ENCODE data around the gene PLCD3. TPM values are rescaled to one million over a fixed set of nuclear protein-coding genes. Genes with fewer than 3 reads are reported as not detected.

PLCD3 gene
- total RNA-seq, 1 donor from 2014 or later: 187 TPM

GRCh38 chr17:45149669-45150664 is 17.7 kb upstream of the PLCD3 start:
- peak; percentile 63 for DNase-seq (ENCODE audit: low read depth)

- peak; percentile 95 for DNase-seq (ENCODE audit: low read depth)
Measured at GRCh38 chr17:45149037-45149668, 16.8 kb upstream of the PLCD3 start.

- peak; percentile 100 for DNase-seq (ENCODE audit: low read depth)
Measured at GRCh38 chr17:45148183-45149036, 16.1 kb upstream of the PLCD3 start, which contains the start of gene HEXIM1. HEXIM1 (plus strand) TSS chr17:45148475; CDS start chr17:45149191, 716 bp downstream.

GRCh38 chr17:45147581-45148182 is 15.4 kb upstream of the PLCD3 start:
- peak; percentile 94 for DNase-seq (ENCODE audit: low read depth)

GRCh38 chr17:45146890-45147580 is 14.7 kb upstream of the PLCD3 start:
- DNase-seq (ENCODE audit: low read depth): peak; percentile 83

GRCh38 chr17:45146592-45146889 is 14.2 kb upstream of the PLCD3 start:
- DNase-seq (ENCODE audit: low read depth): no peak

- no peak for DNase-seq (ENCODE audit: low read depth)
Measured at GRCh38 chr17:45146166-45146565, 13.9 kb upstream of the PLCD3 start.

GRCh38 chr17:45145035-45145389 is 12.7 kb upstream of the PLCD3 start:
- no peak for DNase-seq (ENCODE audit: low read depth)

GRCh38 chr17:45144199-45145034 is 12.1 kb upstream of the PLCD3 start:
- DNase-seq (ENCODE audit: low read depth): no peak

GRCh38 chr17:45143767-45144198 is 11.5 kb upstream of the PLCD3 start:
- no peak for DNase-seq (ENCODE audit: low read depth)

- no peak for DNase-seq (ENCODE audit: low read depth)
Measured at GRCh38 chr17:45143094-45143670, 10.9 kb upstream of the PLCD3 start.

- DNase-seq (ENCODE audit: low read depth): no peak
Measured at GRCh38 chr17:45139533-45139920, 7.2 kb upstream of the PLCD3 start.

- no peak for DNase-seq (ENCODE audit: low read depth)
Measured at GRCh38 chr17:45138911-45139532, 6.7 kb upstream of the PLCD3 start.

GRCh38 chr17:45137561-45138305 is 5.4 kb upstream of the PLCD3 start:
- no peak for DNase-seq (ENCODE audit: low read depth)

GRCh38 chr17:45136846-45137560 is 4.7 kb upstream of the PLCD3 start:
- DNase-seq (ENCODE audit: low read depth): no peak

GRCh38 chr17:45135978-45136791 is 3.9 kb upstream of the PLCD3 start:
- DNase-seq (ENCODE audit: low read depth): no peak

Measured in myocyte (in vitro differentiated cells).